Endothelial cell of coronary artery (primary cell): Measurements from ENCODE around the gene SLC35A3. TPM values are rescaled to one million over a fixed set of nuclear protein-coding genes. Genes with fewer than 3 reads are reported as not detected.

Experiments
- total RNA-seq: library from RNA; depleted of rRNA; stranded (reverse); fragments of >200 nt; gene quantifications from 2 replicates; pipeline ENCODE4 v1.2.3, GENCODE V29; 2014

SLC35A3 gene
- 16.5 and 23.2 TPM in 2 replicates for total RNA-seq

DNA sequence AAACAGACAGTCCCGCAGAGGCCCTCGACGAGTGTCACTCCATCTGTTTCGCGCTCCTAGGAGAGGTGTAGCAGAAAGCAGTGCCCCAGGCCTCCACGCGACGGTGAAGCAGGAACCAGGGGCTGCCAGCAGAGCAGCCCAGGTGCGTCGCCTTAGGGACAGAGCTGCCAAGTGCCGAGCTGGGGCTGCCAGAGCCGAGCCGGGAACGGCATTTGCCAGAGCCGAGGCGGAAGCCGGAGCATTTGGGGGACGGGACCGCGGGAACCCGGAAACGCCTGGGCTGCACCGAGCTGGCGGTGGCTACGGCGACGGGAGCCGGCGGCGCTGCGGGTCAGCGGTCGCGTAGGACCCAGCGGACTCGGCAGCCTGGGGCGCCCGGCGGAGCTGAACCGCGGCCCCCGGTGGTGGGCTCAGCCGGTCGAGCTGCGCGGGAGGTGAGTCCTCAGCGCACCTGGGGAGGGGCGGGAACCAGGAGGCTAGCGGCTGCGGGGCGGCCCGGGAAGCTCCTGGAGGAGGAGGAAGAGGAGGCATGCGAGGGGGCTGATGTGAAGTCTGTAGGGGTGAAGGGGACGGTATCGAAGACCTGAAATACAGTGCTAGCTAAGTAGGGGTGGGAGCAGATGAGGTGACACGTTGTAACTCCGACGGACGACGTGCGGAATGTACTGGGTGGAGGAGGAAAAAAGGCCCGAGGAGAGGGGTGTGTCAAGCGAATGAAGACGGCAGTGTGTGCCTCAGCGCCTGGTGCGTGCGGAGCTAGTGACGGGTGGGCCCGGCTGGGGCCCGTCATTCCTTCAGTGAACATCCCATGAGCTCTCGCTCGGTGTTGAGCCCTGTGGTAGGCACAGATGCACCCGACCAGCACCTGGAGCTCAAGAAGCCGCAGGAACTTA is at the start of gene SLC35A3:
Gene SLC35A3 (plus strand): TSS at position 268 of the 893 bp plus-strand sequence. CDS start 23,559 bp downstream, outside the sequence.

Other genes with a start within 250 kb of the SLC35A3 start
- 0.94 and 2.1 TPM in 2 replicates for gene FRRS1, start 203.4 kb upstream of the SLC35A3 start, total RNA-seq
- 8.5 and 9.6 TPM in 2 replicates for gene AGL, start 119.6 kb upstream of the SLC35A3 start, total RNA-seq
- 2.3 and 3.0 TPM in 2 replicates for gene SASS6, start 162.9 kb downstream of the SLC35A3 start, total RNA-seq
- 9.4 and 12.5 TPM in 2 replicates for gene TRMT13, start 163.2 kb downstream of the SLC35A3 start, total RNA-seq
- 0.09 TPM in 2 replicates for gene LRRC39, start 208.3 kb downstream of the SLC35A3 start, total RNA-seq